Left lung (tissue), 10 donors: Measurements from ENCODE around the gene MAT2B. TPM values are rescaled to one million over a fixed set of nuclear protein-coding genes. Genes with fewer than 3 reads are reported as not detected.

Experiments
- ATAC-seq: fragments of 200-7000 bp; cut with Tn5 transposase; one replicate; pipeline ENCODE4 v1.9.1; 2020; ENCODE audit warnings: moderate library complexity
- DNase-seq, 4 donors: peaks; one replicate each; pipeline ENCODE4 v3.0.0-alpha.2; 2013 to 2020
- H3K27ac ChIP-seq, 2 donors: fragments of 200-600 bp; sonication (generic) in 1 of 2; one replicate each; pipeline versions ENCODE4 v1.5.0 to v1.8.0; 2020 to 2021
- H3K27me3 ChIP-seq, 2 donors: fragments of 200-600 bp; sonication (generic) in 1 of 2; one replicate each; pipeline versions ENCODE4 v1.5.0 to v1.8.0; 2020 to 2021
- H3K36me3 ChIP-seq, 2 donors: fragments of 200-600 bp; sonication (generic) in 1 of 2; one replicate each; pipeline versions ENCODE4 v1.5.0 to v1.8.0; 2020 to 2021
- H3K4me1 ChIP-seq, 2 donors: fragments of 200-600 bp; one replicate each; pipeline ENCODE4 v1.8.0; 2021
- H3K4me3 ChIP-seq, 2 donors: fragments of 200-600 bp; sonication (generic) in 1 of 2; one replicate each; pipeline versions ENCODE4 v1.5.0 to v1.8.0; 2020 to 2021; ENCODE audit warnings: mild to moderate bottlenecking in 1 of 2
- H3K9me3 ChIP-seq, 2 donors: fragments of 200-600 bp; sonication (generic) in 1 of 2; one replicate each; pipeline versions ENCODE4 v1.5.0 to v1.8.0; 2020 to 2021
- intact Hi-C, 2 donors: fragments of 100-400 bp; cut with DNase I; formaldehyde crosslinking; loops; one replicate each; pipeline versions ENCODE4 v1.11.2 to v1.14.2; 2022
- polyA plus RNA-seq, 6 donors: library from polyadenylated mRNA; unstranded; fragments of 120-200 nt; gene quantifications; one replicate each; pipeline ENCODE4 v1.2.1, GENCODE V29; 2013; ENCODE audit not compliant: insufficient read length in 6 of 6
- total RNA-seq, 2 donors: library from RNA; stranded (reverse); fragmentation: NEBNext Ultra II Directional; extraction: Animal tissue kit (Norgen Biotek cat#: 25700); gene quantifications; one replicate each; pipeline ENCODE4 v1.2.1, GENCODE V29; 2021
- TF ChIP-seq, protein P1 (sequence below), 2 donors: fragments of 200-600 bp; sonication (generic) in 1 of 2; IDR thresholded peaks; one replicate each; pipeline versions ENCODE4 v1.5.0 to v1.8.0; 2021; ENCODE audit warnings: antibody characterized with exemption in 2 of 2
- donor health status: DM: no; HTN: yes; CAD: no.
- donor health status: DM: no; HTN: no; CAD: no.

MAT2B gene
- total and polyA plus RNA-seq, 8 donors, result 51.8 to 98.0 (median 80.1) TPM

- Histone ChIP-seq H3K4me1 (peaks cover 10 to 53% of the 10 kb centered on the region in 2 donors), H3K9me3 (no peaks in the 10 kb centered on the region), H3K27ac (peak overlapping the region; percentile 98 to 99), H3K36me3 (no peaks in the 10 kb centered on the region), H3K27me3 (no peaks in the 10 kb centered on the region), H3K4me3 (peak overlapping the region; percentile 82 to 84)
- intact Hi-C loops, result no loop called here
- TF ChIP-seq, protein P1, sequence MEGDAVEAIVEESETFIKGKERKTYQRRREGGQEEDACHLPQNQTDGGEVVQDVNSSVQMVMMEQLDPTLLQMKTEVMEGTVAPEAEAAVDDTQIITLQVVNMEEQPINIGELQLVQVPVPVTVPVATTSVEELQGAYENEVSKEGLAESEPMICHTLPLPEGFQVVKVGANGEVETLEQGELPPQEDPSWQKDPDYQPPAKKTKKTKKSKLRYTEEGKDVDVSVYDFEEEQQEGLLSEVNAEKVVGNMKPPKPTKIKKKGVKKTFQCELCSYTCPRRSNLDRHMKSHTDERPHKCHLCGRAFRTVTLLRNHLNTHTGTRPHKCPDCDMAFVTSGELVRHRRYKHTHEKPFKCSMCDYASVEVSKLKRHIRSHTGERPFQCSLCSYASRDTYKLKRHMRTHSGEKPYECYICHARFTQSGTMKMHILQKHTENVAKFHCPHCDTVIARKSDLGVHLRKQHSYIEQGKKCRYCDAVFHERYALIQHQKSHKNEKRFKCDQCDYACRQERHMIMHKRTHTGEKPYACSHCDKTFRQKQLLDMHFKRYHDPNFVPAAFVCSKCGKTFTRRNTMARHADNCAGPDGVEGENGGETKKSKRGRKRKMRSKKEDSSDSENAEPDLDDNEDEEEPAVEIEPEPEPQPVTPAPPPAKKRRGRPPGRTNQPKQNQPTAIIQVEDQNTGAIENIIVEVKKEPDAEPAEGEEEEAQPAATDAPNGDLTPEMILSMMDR (IDR thresholded peaks at IDR 0.05), result no peak
- ATAC-seq, result peak; percentile 0
- no peak for DNase-seq
Measured at GRCh38 chr5:163505049-163505367, 411 bp upstream of the MAT2B start.

DNA sequence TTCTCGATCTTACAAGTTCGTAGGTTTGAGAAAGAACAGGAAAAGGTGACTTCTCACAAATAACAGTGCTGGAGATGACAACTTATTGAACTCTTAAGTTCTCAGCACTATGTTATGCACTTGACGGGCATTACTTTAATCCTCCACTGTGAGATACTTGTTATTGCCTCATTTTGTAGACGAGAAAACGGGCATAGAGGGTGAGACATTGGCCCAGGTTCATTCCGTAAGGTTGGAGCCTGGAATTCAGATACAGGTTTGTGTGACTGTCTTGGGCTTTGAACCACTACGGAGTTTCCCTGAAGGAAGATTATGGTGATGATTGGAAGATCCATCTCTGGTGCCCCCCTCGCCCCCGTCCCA lies 657 bp downstream of the MAT2B start:
- H3K36me3 ChIP-seq, result no peaks in the 10 kb centered on the region
- intact Hi-C loops, result no loop called here
- peaks cover 10 to 56% of the 10 kb centered on the region in 2 donors for H3K4me1 ChIP-seq
- peak overlapping the region; percentile 98 to 99 for H3K27ac ChIP-seq
- H3K9me3 ChIP-seq, result no peaks in the 10 kb centered on the region
- DNase-seq (no peak), ATAC-seq (no peak)
- TF ChIP-seq, protein P1 (IDR thresholded peaks at IDR 0.05), result no peak
- no peaks in the 10 kb centered on the region for H3K27me3 ChIP-seq
- H3K4me3 ChIP-seq, result peak overlapping the region; percentile 82 to 84

GRCh38 chr5:163506726-163507125 lies 1.3 kb downstream of the MAT2B start:
- TF ChIP-seq, protein P1 (IDR thresholded peaks at IDR 0.05), result no peak
- Histone ChIP-seq H3K4me3 (peak overlapping the region; percentile 82 to 84), H3K27me3 (no peaks in the 10 kb centered on the region), H3K9me3 (no peaks in the 10 kb centered on the region), H3K27ac (peak overlapping the region; percentile 98 to 99), H3K36me3 (peaks cover 0 to 2% of the 10 kb centered on the region in 2 donors), H3K4me1 (peaks cover 10 to 61% of the 10 kb centered on the region in 2 donors)
- DNase-seq (no peak), ATAC-seq (no peak)
- intact Hi-C loops, result no loop called here

GRCh38 chr5:163508753-163509152 lies 3.3 kb downstream of the MAT2B start:
- ATAC-seq (no peak), DNase-seq (no peak)
- H3K27me3 ChIP-seq, result no peaks in the 10 kb centered on the region
- TF ChIP-seq, protein P1 (IDR thresholded peaks at IDR 0.05), result no peak
- H3K27ac ChIP-seq, result peak overlapping the region; percentile 63 to 65
- H3K9me3 ChIP-seq, result no peaks in the 10 kb centered on the region
- H3K4me3 ChIP-seq, result peak overlapping the region in 1 of 2 donors; percentile 6
- H3K36me3 ChIP-seq, result peaks cover 0 to 23% of the 10 kb centered on the region in 2 donors
- intact Hi-C loops, result no loop called here
- H3K4me1 ChIP-seq, result peaks cover 10 to 62% of the 10 kb centered on the region in 2 donors

GRCh38 chr5:163509291-163509951 lies 4.0 kb downstream of the MAT2B start:
- ATAC-seq (no peak), DNase-seq (peak in 2 of 4 donors; percentile 69 to 73)
- H3K9me3 ChIP-seq, result no peaks in the 10 kb centered on the region
- intact Hi-C loops, result no loop called here
- H3K36me3 ChIP-seq, result peaks cover 0 to 29% of the 10 kb centered on the region in 2 donors
- no peaks in the 10 kb centered on the region for H3K27me3 ChIP-seq
- H3K4me1 ChIP-seq, result peaks cover 10 to 59% of the 10 kb centered on the region in 2 donors
- TF ChIP-seq, protein P1 (IDR thresholded peaks at IDR 0.05), result no peak
- peak overlapping the region in 1 of 2 donors; percentile 6 for H3K4me3 ChIP-seq
- H3K27ac ChIP-seq, result peak overlapping the region; percentile 63 to 65
